ENCODE data around the gene CPLX4. TPM values are rescaled to one million over a fixed set of nuclear protein-coding genes. Genes with fewer than 3 reads are reported as not detected.

CPLX4 gene
- total and polyA plus RNA-seq, 4 donors = 0.01 TPM; not detected in 3

DNA sequence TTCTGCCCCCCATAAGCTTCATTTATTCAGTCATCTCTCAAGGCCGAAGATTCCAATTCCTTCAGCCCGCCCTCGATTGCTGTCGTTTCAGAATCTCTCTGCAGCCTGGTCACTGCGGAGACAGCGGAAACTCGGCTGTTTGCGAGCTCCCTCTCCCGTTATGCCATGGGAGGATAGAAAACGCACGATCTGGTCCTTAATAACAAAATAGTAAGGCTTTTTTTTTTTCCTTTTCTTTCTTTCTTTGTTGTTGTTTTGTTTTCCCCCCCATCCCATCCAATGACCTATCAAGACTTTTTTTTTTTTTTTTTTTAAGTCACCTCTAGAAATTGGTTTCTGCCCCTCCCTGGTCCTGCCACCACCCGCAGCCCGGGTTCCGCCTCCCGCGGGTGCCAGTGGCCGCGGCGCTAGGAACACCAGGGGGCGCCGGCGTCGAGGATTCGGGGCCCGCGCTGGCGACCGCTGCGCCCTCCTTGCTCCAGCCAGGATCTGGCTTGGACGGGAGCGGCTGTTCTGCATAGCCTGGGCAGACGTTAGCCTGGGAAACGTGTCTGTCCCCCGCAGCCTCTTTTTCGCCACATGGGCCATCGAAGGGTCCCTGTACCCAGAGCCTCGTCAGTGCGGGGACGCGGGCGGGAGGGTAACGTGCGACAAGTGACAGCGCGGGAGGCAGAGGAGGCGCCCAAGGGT lies 10.1 kb downstream of the CPLX4 start:
- Histone ChIP-seq H3K4me1 (ENCODE audit: control insufficient read depth in 5 of 5, insufficient read depth in 5 of 5, low read length in 5 of 5) (peaks cover 0 to 8% (median 0%) of the 10 kb centered on the region in 5 donors), H3K4me3 (no peak overlapping the region), H3K9ac (ENCODE audit: insufficient read depth in 1 of 2, low read length in 2 of 2) (no peak overlapping the region), H3K36me3 (ENCODE audit: control insufficient read depth in 4 of 4, insufficient read depth in 4 of 4, low read length in 4 of 4) (no peaks in the 10 kb centered on the region), H3K27ac (ENCODE audit: low read depth in 1 of 2, low read length in 1 of 2) (no peak overlapping the region), H3K27me3 (ENCODE audit: control insufficient read depth in 3 of 3, insufficient read depth in 3 of 3, low read length in 2 of 3) (peaks cover 3 to 25% (median 11%) of the 10 kb centered on the region in 3 donors), H3K9me3 (ENCODE audit: control insufficient read depth in 4 of 4, insufficient read depth in 3 of 4, low read length in 3 of 4) (peaks cover 0 to 2% (median 0%) of the 10 kb centered on the region in 4 donors)
- peak; percentile 81 to 85 (median 82) for DNase-seq
- peak; percentile 94 for ATAC-seq (ENCODE audit: insufficient read depth, low FRiP score)
- TF ChIP-seq, protein P1, sequence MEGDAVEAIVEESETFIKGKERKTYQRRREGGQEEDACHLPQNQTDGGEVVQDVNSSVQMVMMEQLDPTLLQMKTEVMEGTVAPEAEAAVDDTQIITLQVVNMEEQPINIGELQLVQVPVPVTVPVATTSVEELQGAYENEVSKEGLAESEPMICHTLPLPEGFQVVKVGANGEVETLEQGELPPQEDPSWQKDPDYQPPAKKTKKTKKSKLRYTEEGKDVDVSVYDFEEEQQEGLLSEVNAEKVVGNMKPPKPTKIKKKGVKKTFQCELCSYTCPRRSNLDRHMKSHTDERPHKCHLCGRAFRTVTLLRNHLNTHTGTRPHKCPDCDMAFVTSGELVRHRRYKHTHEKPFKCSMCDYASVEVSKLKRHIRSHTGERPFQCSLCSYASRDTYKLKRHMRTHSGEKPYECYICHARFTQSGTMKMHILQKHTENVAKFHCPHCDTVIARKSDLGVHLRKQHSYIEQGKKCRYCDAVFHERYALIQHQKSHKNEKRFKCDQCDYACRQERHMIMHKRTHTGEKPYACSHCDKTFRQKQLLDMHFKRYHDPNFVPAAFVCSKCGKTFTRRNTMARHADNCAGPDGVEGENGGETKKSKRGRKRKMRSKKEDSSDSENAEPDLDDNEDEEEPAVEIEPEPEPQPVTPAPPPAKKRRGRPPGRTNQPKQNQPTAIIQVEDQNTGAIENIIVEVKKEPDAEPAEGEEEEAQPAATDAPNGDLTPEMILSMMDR (IDR thresholded peaks at IDR 0.05; ENCODE audit: control extremely low read depth, extremely low read depth) = peak; percentile 49
- 2 to 3% methylated on average over 46 of the region's 46 CpGs for WGBS, 2 donors

DNA sequence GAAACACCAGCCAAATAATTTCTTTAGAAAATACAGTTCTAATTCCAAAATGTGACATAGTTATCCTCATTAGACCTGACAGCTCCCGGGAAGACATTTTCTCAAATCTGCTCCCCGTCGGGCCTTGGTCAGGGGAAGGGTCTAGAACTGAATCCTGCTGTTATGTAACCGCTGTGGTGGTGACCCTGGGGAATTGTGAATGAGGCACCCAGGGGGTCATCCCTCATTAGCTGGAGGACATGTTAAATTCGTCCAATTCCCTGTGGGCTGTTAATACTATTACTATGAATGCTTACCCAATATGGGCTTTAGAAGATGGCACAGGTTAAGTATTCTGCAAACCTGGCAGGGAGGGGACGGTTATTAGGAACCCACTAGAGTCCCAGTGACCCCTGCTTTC lies 11.8 kb downstream of the CPLX4 start:
- H3K36me3 ChIP-seq (ENCODE audit: control insufficient read depth in 4 of 4, insufficient read depth in 4 of 4, low read length in 4 of 4) = no peaks in the 10 kb centered on the region
- TF ChIP-seq, protein P1 (IDR thresholded peaks at IDR 0.05; ENCODE audit: control extremely low read depth, extremely low read depth) = no peak
- H3K4me3 ChIP-seq = no peak overlapping the region
- no peak overlapping the region for H3K27ac ChIP-seq (ENCODE audit: low read depth in 1 of 2, low read length in 1 of 2)
- ATAC-seq (ENCODE audit: insufficient read depth, low FRiP score) (no peak), DNase-seq (no peak)
- H3K4me1 ChIP-seq (ENCODE audit: control insufficient read depth in 5 of 5, insufficient read depth in 5 of 5, low read length in 5 of 5) = peaks cover 0 to 8% (median 0%) of the 10 kb centered on the region in 5 donors
- H3K9ac ChIP-seq (ENCODE audit: insufficient read depth in 1 of 2, low read length in 2 of 2) = no peak overlapping the region
- WGBS, 2 donors = 83 to 84% methylated on average over 6 of the region's 6 CpGs
- H3K9me3 ChIP-seq (ENCODE audit: control insufficient read depth in 4 of 4, insufficient read depth in 3 of 4, low read length in 3 of 4) = no peaks in the 10 kb centered on the region
- H3K27me3 ChIP-seq (ENCODE audit: control insufficient read depth in 3 of 3, insufficient read depth in 3 of 3, low read length in 2 of 3) = peaks cover 3 to 28% (median 10%) of the 10 kb centered on the region in 3 donors

- Histone ChIP-seq H3K9me3 (ENCODE audit: control insufficient read depth in 4 of 4, insufficient read depth in 3 of 4, low read length in 3 of 4) (no peaks in the 10 kb centered on the region), H3K4me1 (ENCODE audit: control insufficient read depth in 5 of 5, insufficient read depth in 5 of 5, low read length in 5 of 5) (peaks cover 0 to 8% (median 0%) of the 10 kb centered on the region in 5 donors), H3K9ac (ENCODE audit: insufficient read depth in 1 of 2, low read length in 2 of 2) (no peak overlapping the region), H3K4me3 (no peak overlapping the region), H3K27me3 (ENCODE audit: control insufficient read depth in 3 of 3, insufficient read depth in 3 of 3, low read length in 2 of 3) (peaks cover 3 to 19% (median 9%) of the 10 kb centered on the region in 3 donors), H3K36me3 (ENCODE audit: control insufficient read depth in 4 of 4, insufficient read depth in 4 of 4, low read length in 4 of 4) (no peaks in the 10 kb centered on the region), H3K27ac (ENCODE audit: low read depth in 1 of 2, low read length in 1 of 2) (no peak overlapping the region)
- WGBS, 2 donors = 71 to 75% methylated on average over 4 of the region's 4 CpGs
- no peak for ATAC-seq (ENCODE audit: insufficient read depth, low FRiP score)
- DNase-seq = no peak
- TF ChIP-seq, protein P1 (IDR thresholded peaks at IDR 0.05; ENCODE audit: control extremely low read depth, extremely low read depth) = no peak
Measured at GRCh38 chr18:59305295-59305694, 13.2 kb downstream of the CPLX4 start.
